Testis (tissue), 2 donors: ENCODE measurements around the gene DHCR24.

ENCODE experiments used
- CTCF ChIP-seq, 3 experiments: fragments of 450-650 bp in 2 of 3; fragments of 200-600 bp in 1 of 3; sonication (generic) in 1 of 3; IDR thresholded peaks; one replicate each; pipeline ENCODE4 v1.5.1; 2016 to 2019; ENCODE audit warnings: antibody characterized with exemption in 3 of 3, mild to moderate bottlenecking in 2 of 3, moderate library complexity in 1 of 3
- POLR2A ChIP-seq: fragments of 450-650 bp; IDR thresholded peaks from one replicate; pipeline ENCODE4 v1.6.1; 2017; ENCODE audit warnings: antibody characterized with exemption, mild to moderate bottlenecking, moderate library complexity

- no peak for TF ChIP-seq CTCF (IDR thresholded peaks at IDR 0.05)
- no peak for TF ChIP-seq POLR2A
Observed at GRCh38 chr1:54845772-54846171, 41.2 kb downstream of the DHCR24 start.
